ACC112 (cell line): ENCODE data around the gene LRRC70.

Experiments
- H2AFZ ChIP-seq: fragments of 200-600 bp; sonication (generic); one replicate; pipeline ENCODE4 v1.6.0; 2017; ENCODE audit warnings: antibody characterized with exemption, low read length; ENCODE audit not compliant: unreplicated experiment
- H3K27ac ChIP-seq: fragments of 200-600 bp; sonication (generic); 2 replicates; pipeline ENCODE4 v1.5.1; 2014; ENCODE audit warnings: low read depth, mild to moderate bottlenecking, antibody characterized with exemption, low read length, moderate library complexity
- H3K27me3 ChIP-seq: fragments of 200-600 bp; sonication (generic); 2 replicates; pipeline ENCODE4 v1.6.1; 2014; ENCODE audit warnings: mild to moderate bottlenecking, antibody characterized with exemption, low read length, moderate library complexity, mixed read lengths; ENCODE audit not compliant: insufficient read depth
- H3K36me3 ChIP-seq: fragments of 200-600 bp; sonication (generic); 2 replicates; pipeline ENCODE4 v1.6.1; 2016; ENCODE audit warnings: mild to moderate bottlenecking, antibody characterized with exemption, low read length, moderate library complexity, mixed read lengths; ENCODE audit not compliant: insufficient read depth
- H3K4me1 ChIP-seq: fragments of 200-600 bp; sonication (generic); one replicate; pipeline ENCODE4 v1.6.1; 2016; ENCODE audit warnings: low read length, mixed read lengths; ENCODE audit not compliant: insufficient read depth, unreplicated experiment, control insufficient read depth
- H3K4me3 ChIP-seq: fragments of 200-600 bp; sonication (generic); 2 replicates; pipeline ENCODE4 v1.5.1; 2014; ENCODE audit warnings: mild to moderate bottlenecking, low read depth, low read length
- H3K79me2 ChIP-seq: fragments of 200-600 bp; sonication (generic); one replicate; pipeline ENCODE4 v1.6.0; 2016; ENCODE audit warnings: low read length; ENCODE audit not compliant: control insufficient read depth, unreplicated experiment, insufficient read depth

LRRC70 gene

GRCh38 chr5:62626534-62626933 is 47.9 kb downstream of the LRRC70 start:
- no peaks in the 10 kb centered on the region for H3K79me2 ChIP-seq
- no peaks in the 10 kb centered on the region for H3K27me3 ChIP-seq
- no peak overlapping the region for H3K27ac ChIP-seq
- H3K4me1 ChIP-seq: no peaks in the 10 kb centered on the region
- no peak overlapping the region for H2AFZ ChIP-seq
- H3K36me3 ChIP-seq: no peaks in the 10 kb centered on the region
- no peak overlapping the region for H3K4me3 ChIP-seq

GRCh38 chr5:62627121-62627520 is 48.5 kb downstream of the LRRC70 start:
- Histone ChIP-seq H3K4me1 (no peaks in the 10 kb centered on the region), H3K79me2 (no peaks in the 10 kb centered on the region), H3K36me3 (no peaks in the 10 kb centered on the region), H3K4me3 (no peak overlapping the region), H3K27me3 (no peaks in the 10 kb centered on the region), H2AFZ (no peak overlapping the region), H3K27ac (no peak overlapping the region)

GRCh38 chr5:62627901-62628300 is 49.3 kb downstream of the LRRC70 start:
- H2AFZ ChIP-seq: no peak overlapping the region
- no peak overlapping the region for H3K4me3 ChIP-seq
- H3K36me3 ChIP-seq: no peaks in the 10 kb centered on the region
- H3K27me3 ChIP-seq: no peaks in the 10 kb centered on the region
- no peak overlapping the region for H3K27ac ChIP-seq
- no peaks in the 10 kb centered on the region for H3K4me1 ChIP-seq
- H3K79me2 ChIP-seq: no peaks in the 10 kb centered on the region
